GM19467 (cell line): ENCODE results near the gene DNAAF5.
"Not testable (repeated sequence)": the region's sequence is repeated elsewhere in the genome, so short reads cannot be mapped to it uniquely, and the experiment has no call there.

Experiments
- ATAC-seq: cut with Tn5 transposase; IDR thresholded peaks from one replicate; pipeline ENCODE4 v1.9.1; 2021; ENCODE audit warnings: mild to moderate bottlenecking, moderate library complexity; ENCODE audit not compliant: unreplicated experiment

DNAAF5 gene

DNA sequence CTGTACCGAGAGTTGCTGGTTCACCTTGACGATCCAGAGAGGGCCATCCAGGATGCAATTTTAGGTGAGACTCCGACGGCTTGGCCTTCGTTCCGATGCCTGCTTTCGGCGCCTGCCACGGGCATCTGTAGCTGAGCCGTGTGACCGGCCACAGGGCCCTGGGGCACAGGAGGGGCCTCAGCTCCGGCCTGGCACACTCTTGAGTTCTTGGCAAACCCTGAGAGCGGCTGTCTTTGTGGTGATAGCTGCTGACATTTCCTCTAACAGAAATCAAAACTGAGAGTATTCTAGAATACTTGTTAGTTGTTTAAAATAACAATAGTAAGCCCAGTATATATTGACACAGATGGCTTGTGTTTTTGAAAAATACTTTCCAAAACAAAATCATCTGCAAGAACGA, 53.6 kb downstream of the DNAAF5 start:
- ATAC-seq, result no peak

DNA sequence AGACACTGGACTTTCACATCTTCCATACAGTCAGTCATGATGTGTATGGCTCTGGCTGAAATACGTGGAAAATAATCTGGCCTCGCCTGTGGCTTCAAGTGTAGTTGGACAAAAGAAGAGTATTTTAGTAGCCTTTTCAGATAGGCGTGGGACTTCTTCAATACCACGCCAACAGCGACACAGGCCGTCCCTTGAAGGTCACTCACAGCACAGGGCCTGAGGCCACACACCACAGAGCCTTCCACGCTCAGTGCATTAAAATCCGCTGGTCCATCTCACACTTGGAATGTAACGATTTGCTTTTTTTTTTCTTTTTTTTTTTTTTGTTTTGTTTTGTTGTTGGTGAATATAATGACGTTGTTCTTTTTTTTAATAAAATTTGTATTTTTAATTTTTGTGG, 54.0 kb downstream of the DNAAF5 start:
- no peak for ATAC-seq

DNA sequence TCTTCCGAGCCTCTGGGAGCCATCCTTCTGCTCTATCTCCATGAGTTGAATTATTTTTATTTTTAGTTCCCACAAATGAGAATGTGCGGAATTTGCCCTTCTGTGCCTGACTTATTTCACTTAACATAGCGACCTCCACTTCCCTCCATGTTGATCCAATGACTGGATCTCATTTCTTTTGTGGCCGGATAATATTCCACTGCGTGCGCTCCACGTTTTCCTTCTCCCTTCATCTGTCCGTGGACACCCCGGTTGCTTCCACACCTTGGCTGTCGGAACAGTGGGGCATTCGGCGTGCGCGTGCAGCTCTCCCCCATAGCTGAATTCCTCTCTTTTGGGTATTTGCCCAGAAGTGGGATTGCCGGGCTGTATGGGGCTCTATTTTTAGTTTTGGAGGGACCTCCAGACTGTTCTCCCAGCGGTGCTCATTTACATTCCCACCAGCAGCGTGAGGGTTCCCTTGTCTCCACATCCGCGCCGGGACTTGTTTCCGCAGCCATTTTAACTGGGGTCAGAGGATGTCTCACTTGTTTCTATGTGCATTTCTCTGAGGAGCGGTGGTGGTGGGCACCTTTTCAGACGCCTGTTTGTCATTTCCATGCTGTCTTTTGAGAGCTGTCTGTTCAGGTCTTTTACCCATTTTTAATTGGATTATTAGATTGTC, 54.8 kb downstream of the DNAAF5 start:
- ATAC-seq, result no peak

- ATAC-seq, result no peak
These were observed 55.5 kb downstream of the DNAAF5 start for GRCh38 chr7:781936-782529.

DNA sequence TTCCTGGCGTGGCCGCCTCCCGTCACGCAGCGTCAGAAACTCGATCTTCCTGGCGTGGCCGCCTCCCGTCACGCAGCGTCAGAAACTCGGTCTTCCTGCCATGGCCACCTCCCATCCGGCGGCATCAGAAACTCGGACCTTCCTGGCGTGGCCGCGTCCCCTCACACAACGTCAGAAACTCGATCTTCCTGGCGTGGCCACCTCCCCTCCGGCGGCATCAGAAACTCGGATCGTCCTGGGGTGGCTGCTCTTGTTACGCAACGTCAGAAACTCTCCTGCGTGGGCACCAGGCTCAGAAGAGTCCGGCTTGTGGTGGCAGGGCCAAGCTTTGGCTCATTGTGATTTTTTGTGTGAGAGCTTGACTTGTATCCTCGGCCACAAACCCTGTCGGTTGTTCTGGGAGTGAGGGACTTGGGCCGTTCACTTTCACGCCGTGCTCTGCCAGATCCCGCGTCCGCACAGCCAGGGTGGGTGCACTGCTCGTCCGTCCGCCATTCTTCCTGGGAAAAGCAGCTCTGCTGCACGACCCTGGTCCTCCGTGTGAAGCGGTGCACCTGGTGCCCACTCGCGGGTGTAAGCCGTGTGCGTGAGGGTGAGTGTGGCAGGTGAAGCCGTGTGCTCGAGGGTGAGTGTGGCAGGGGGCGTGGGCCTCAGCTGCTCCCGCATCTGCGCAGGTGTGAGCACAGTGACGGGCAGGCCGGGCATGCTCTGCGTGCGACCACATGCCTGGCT, 56.4 kb downstream of the DNAAF5 start:
- no peak for ATAC-seq

- no peak for ATAC-seq
These were observed 57.3 kb downstream of the DNAAF5 start for GRCh38 chr7:783556-784490.

DNA sequence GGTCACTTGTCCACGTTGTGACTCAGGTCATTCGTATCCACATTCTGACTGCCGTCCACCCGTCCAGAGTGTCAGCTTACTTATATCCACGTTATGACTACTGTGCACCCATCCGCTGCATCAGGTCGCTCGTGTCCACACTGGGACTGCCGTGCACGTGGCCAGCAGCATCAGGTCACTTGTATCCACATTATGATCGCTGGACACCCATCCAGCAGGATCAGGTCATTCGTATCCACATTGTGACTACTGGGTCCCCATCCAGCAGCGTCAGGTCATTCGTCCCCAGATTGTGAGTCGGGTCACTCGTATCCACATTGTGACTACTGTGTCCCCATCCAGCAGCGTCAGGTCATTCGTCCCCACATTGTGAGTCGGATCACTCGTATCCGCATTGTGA, 58.5 kb downstream of the DNAAF5 start:
- no peak for ATAC-seq

GRCh38 chr7:785416-785815, 58.9 kb downstream of the DNAAF5 start:
- no peak for ATAC-seq

DNA sequence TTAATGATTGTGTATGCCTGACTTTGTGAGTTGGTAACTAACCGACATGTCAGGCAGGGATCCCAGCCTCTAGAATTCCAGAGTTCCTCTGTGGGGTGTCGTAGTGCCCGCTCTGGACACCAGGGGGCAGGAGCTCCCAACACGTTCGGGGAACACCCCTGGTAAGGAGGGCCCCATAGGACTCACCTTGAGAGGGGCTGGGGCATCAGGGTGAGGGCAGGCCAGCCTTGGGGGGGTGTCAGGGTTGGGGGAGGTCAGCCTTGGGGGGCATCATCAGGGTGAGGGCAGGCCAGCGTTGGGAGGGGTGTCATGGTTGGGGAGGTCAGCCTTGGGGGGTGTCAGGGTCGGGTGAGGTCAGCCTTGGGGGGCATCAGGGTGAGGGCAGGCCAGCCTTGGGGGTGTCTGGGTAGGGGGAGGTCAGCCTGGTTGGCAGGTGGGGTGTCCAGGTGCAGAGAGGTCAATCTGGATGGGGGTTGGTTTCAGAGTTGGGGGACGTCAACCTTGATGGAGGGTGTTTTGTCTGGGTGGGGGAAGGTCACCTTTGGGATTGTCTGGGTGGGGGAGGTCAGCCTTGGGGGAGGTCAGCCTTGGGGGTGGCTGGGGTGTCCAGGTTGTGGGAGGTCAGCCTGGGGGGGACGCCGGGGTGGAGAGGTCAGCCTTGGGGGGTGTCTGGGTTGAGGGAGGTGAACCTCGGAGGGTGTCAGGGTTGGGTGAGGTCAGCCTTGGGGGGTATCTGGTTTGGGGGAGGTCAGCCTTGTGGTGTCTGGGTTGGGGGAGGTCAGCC, 60.2 kb downstream of the DNAAF5 start:
- no peak for ATAC-seq

- no peak for ATAC-seq
These were observed 61.1 kb downstream of the DNAAF5 start for GRCh38 chr7:787332-788240.

DNA sequence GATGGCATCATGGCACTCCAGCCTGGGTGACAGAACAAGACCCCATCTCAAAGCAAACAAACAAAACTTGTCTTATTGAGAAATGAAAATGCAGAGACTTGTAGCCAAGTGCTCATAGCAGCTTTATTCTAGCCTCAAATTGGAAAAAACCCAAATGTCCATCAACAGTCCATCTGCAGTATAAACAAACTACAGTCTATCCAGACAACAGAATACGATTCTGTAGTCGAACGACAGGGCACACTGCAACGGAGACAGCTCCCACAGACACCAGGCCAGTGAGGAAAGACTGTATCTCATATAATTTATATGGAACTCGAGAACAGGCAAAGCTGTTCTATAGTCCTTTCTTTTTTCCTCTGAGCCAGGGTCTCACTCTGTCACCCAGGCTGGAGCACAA, 65.0 kb downstream of the DNAAF5 start:
- ATAC-seq, result no peak

DNA sequence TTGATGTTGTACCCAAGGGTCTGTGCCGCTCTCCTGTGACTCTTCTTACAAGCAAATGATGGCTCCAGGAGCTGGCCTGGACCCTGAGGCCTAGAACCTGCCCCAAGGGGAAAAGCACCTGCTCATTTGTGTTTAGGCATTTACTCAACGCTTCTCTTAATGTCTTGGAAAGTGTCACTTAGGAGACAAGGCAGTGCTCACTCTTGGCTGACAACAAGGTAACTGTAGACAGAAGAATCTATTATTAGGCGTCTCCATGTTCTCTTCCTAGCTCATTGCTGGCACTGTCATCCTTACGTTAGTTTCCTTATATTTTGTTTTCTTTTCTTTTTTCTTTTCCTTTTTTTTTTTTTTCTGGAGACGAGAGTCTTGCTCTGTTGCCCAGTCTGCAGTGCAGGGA, 67.7 kb downstream of the DNAAF5 start:
- ATAC-seq, result no peak

DNA sequence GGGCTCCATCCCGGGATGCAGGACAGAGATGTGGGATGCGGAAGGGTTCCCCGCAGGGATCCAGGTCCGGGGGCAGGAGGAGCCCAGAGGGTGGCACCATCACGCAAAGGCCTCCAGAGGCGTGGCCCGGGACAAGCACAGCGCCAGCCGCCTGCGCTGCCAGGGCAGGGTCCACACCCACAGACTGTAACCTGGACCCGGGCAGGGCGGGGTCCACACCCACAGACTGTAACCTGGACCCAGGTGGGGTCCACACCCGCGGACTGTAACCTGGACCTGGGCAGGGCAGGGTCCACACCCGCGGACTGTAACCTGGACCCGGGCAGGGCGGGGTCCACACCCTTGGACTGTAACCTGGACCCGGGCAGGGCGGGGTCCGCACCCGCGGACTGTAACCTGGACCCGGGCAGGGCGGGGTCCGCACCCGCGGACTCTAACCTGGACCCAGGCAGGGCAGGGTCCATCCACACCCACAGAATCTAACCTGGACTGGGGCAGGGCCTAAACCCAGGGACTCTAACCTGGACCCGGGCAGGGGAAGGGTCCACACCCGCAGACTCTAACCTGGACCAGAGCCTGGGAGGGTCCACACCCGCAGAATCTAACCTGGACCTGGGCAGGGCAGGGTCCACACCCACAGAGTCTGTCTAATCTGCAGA, 68.3 kb downstream of the DNAAF5 start:
- no peak for ATAC-seq

DNA sequence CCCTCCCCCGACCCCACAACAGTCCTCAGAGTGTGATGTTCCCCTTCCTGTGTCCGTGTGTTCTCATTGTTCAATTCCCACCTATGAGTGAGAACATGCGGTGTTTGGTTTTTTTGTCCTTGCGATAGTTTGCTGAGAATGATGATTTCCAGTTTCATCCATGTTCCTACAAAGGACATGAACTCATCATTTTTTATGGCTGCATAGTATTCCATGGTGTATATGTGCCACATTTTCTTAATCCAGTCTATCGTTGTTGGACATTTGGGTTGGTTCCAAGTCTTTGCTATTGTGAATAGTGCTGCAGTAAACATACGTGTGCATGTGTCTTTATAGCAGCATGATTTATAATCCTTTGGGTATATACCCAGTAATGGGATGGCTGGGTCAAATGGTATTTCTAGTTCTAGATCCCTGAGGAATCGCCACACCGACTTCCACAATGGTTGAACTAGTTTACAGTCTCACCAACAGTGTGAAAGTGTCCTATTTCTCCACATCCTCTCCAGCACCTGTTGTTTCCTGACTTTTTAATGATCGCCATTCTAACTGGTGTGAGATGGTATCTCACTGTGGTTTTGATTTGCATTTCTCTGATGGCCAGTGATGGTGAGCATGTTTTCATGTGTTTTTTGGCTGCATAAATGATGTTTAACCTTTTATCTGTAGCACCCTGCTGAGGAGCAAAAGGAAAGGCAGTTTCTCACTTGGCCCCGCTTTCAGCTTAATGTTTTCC, 70.1 kb downstream of the DNAAF5 start:
- ATAC-seq, result not testable (repeated sequence)

DNA sequence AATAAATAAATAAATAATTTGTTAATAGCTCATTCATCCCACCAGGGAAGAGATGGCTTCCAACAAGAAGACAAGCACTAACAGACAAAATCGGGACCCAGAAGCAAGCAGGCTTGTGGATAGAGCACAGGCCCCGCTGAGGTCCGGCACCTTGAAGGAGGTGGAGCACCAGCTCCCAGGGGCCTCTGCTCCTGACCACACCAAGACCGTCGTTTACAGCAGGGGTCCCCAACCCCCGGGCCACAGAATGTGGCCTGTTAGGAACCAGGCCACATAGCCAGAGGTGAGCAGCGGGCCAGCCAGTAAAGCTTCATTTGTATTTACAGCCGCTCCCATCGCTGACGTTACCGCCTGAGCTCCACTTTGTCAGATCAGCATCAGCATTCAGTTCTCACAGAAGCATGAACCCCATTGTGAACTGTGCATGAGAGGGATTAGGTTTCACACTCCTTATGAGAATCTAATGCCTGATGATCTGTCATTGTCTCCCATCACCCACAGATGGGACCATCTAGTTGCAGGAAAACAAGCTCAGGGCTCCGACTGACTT, 72.5 kb downstream of the DNAAF5 start:
- ATAC-seq, result no peak

GRCh38 chr7:800692-801091, 74.2 kb downstream of the DNAAF5 start:
- ATAC-seq, result no peak

DNA sequence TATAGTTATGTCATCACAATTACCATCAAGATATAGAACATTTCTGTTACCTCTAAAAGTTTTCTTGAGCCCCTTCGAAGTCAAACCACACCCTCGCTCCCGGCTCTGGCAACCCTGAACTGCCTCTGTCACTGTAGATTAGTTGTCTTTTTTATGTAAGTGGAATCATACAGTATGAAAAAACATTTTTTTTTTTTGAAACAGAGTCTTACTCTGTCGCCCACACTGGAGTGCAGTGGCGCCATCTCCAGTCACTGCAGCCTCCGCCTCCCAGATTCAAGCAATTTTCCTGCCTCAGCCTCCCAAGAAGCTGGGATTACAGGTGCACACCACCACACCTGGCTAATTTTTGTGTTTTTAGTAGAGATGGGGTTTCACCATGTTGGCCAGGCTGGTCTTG, 74.9 kb downstream of the DNAAF5 start:
- not testable (repeated sequence) for ATAC-seq

DNA sequence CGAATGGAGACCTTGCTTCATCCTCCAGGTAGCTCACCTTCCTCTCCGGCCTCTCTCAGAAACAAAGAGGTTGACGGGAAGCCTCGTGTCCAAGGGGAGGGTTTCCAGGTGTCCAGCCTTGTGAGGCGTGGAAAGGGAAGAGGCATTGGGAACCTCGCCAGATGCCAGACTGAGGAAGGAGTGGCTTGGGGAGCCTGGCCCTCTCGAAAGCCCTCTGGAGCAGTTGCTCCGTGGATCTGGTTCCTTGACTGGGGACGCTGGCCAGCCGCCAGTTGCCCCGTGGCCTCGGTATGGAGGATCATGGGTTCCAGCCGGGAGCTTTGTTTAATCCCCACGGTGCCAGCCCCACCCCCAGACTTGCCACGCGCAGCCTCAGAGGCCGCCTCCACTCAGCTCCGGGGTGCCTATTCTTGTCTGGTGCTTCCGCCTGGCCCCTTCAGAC, 75.5 kb downstream of the DNAAF5 start:
- ATAC-seq, result no peak
